Keratinocyte (primary cell): ENCODE measurements around the gene AMBRA1.

Source experiments
- CTCF ChIP-seq, 3 experiments: IDR thresholded peaks in 1 of 3; conservative IDR thresholded peaks in 1 of 3; optimal IDR thresholded peaks in 1 of 3; 2 replicates in 2 of 3; 3 replicates in 1 of 3; pipeline versions ENCODE3 to v1.5.1; 2011; ENCODE audit warnings: low read length in 3 of 3, mild to moderate bottlenecking in 3 of 3, moderate library complexity in 2 of 3, control low read depth in 1 of 3, inconsistent platforms in 1 of 3; ENCODE audit not compliant: insufficient read depth in 2 of 3; ENCODE audit errors: extremely low read depth in 1 of 3
- EZH2 ChIP-seq: IDR thresholded peaks from one replicate; pipeline ENCODE4 v1.6.1; 2012; ENCODE audit warnings: inconsistent platforms, mild to moderate bottlenecking, low read length, moderate library complexity

GRCh38 chr11:46397526-46397925 lies 196.3 kb downstream of the AMBRA1 start:
- TF ChIP-seq CTCF (optimal IDR thresholded peaks at IDR 0.05 in 1 of 3, IDR thresholded peaks at IDR 0.05 in 1 of 3, conservative IDR thresholded peaks at IDR 0.05 in 1 of 3; ENCODE audit: extremely low read depth in 1 of 3, insufficient read depth in 2 of 3, low read length in 3 of 3) (no peak), EZH2 (no peak)
